Activated B cell treated with CpG ODN at 0.5 μM for 24 hours (primary cell): ENCODE results near the gene MED6. TPM values are rescaled to one million over a fixed set of nuclear protein-coding genes. Genes with fewer than 3 reads are reported as not detected.

ENCODE experiments used
- ATAC-seq: fragments of 200-7000 bp; cut with Tn5 transposase; one replicate; pipeline ENCODE4 v1.10.0; 2021; ENCODE audit warnings: low read depth, mild to moderate bottlenecking, moderate library complexity
- CTCF ChIA-PET: fragments of 350-600 bp; sonication (Branson Sonifier 250); formaldehyde crosslinking; loops from one replicate; lab custom pipeline; 2021; ENCODE audit warnings: antibody characterized with exemption; lab: Charles Lee
- POLR2A ChIA-PET: fragments of 350-600 bp; sonication (Branson Sonifier 250); formaldehyde crosslinking; loops from one replicate; lab custom pipeline; 2021; ENCODE audit warnings: antibody characterized with exemption; lab: Charles Lee
- DNase-seq: peaks from one replicate; pipeline ENCODE4 v3.0.0; 2022
- H3K27ac Mint-ChIP-seq: one replicate; pipeline ENCODE4 v1.8.0; 2020; ENCODE audit warnings: mixed read lengths
- H3K27me3 Mint-ChIP-seq: one replicate; pipeline ENCODE4 v1.8.0; 2021; ENCODE audit warnings: mixed read lengths
- H3K36me3 Mint-ChIP-seq: one replicate; pipeline ENCODE4 v1.8.0; 2021; ENCODE audit warnings: low read depth, mixed read lengths
- H3K4me1 Mint-ChIP-seq: one replicate; pipeline ENCODE4 v1.8.0; 2021; ENCODE audit warnings: mixed read lengths
- H3K4me3 Mint-ChIP-seq: one replicate; pipeline ENCODE4 v1.8.0; 2020; ENCODE audit warnings: mild to moderate bottlenecking, mixed read lengths
- H3K9me3 Mint-ChIP-seq: one replicate; pipeline ENCODE4 v1.8.0; 2020; ENCODE audit warnings: mixed read lengths
- CTCF ChIP-seq: fragments of 200-600 bp; IDR thresholded peaks from one replicate; pipeline ENCODE4 v1.8.0; 2022; ENCODE audit warnings: antibody characterized with exemption, mild to moderate bottlenecking
- intact Hi-C: fragments of 100-400 bp; cut with micrococcal nuclease; formaldehyde crosslinking; loops from one replicate; pipeline ENCODE4 v1.15.1; 2024
- total RNA-seq: library from RNA; stranded (reverse); gene quantifications from 2 replicates; pipeline ENCODE4 v1.2.3, GENCODE V29; 2022

Gene MED6
- total RNA-seq: 50.5 and 57.0 TPM in 2 replicates

GRCh38 chr14:70600382-70601157 lies at the start of gene MED6:
TSS of gene MED6 (minus strand) at chr14:70600655. CDS start at chr14:70600637, 18 bp downstream.
- intact Hi-C loops: loop anchor here (1.0 to 2.0 kb wide), 7 partner anchors 41 to 307 kb away; partner anchors contain the start of genes COX16, MAP3K9, PCNX1 and TTC9
- ChIA-PET POLR2A (interaction anchor here (0.6 to 2.7 kb wide), 11 partner anchors 13 to 715 kb away, joined by 3 to 15 read pairs (median 5); partner anchors contain the start of genes COX16, MAP3K9, PCNX1 and TTC9), CTCF (interaction anchor here (0.6 to 1.9 kb wide), 3 partner anchors 18 to 113 kb away, joined by 3 to 9 read pairs (median 4); no protein-coding TSS in a partner anchor)
- H3K27ac Mint-ChIP-seq: peak within 1 kb of the TSS; percentile 94
- ATAC-seq (peak; percentile 99), DNase-seq (peak; percentile 77)
- H3K4me1 Mint-ChIP-seq: peaks cover 43% of the 10 kb centered on the region
- peaks cover 24% of the 10 kb centered on the region for H3K36me3 Mint-ChIP-seq
- no peaks in the 10 kb centered on the region for H3K9me3 Mint-ChIP-seq
- H3K27me3 Mint-ChIP-seq: no peaks in the 10 kb centered on the region
- TF ChIP-seq CTCF: no peak
- peak within 1 kb of the TSS; percentile 99 for H3K4me3 Mint-ChIP-seq

- H3K36me3 Mint-ChIP-seq: peaks cover 46% of the 10 kb centered on the region
- no peak overlapping the region for H3K4me3 Mint-ChIP-seq
- intact Hi-C loops: loop anchor here (10.0 kb wide), 1 partner anchor 1035 kb away; the partner anchor contains the start of gene SUSD6
- H3K27me3 Mint-ChIP-seq: no peaks in the 10 kb centered on the region
- ATAC-seq: no peak
- CTCF ChIA-PET: no interaction called here
- H3K27ac Mint-ChIP-seq: peak overlapping the region; percentile 19
- no peak for TF ChIP-seq CTCF
- POLR2A ChIA-PET: interaction anchor here (1.1 kb wide), 1 partner anchor 64 kb away, joined by 3 read pairs; no protein-coding TSS in a partner anchor
- no peaks in the 10 kb centered on the region for H3K9me3 Mint-ChIP-seq
- DNase-seq: no peak
- peaks cover 77% of the 10 kb centered on the region for H3K4me1 Mint-ChIP-seq
These were observed 49.3 kb upstream of the MED6 start for GRCh38 chr14:70649803-70650202.

GRCh38 chr14:70648346-70648745 lies 47.9 kb upstream of the MED6 start:
- Mint-ChIP-seq H3K9me3 (no peaks in the 10 kb centered on the region), H3K4me1 (peaks cover 78% of the 10 kb centered on the region), H3K4me3 (no peak overlapping the region), H3K36me3 (peaks cover 42% of the 10 kb centered on the region), H3K27ac (peak overlapping the region; percentile 27), H3K27me3 (no peaks in the 10 kb centered on the region)
- ChIA-PET POLR2A (interaction anchor here (0.6 to 1.0 kb wide), 2 partner anchors 19 to 48 kb away, joined by 3 to 7 read pairs; partner anchors contain the start of gene MED6), CTCF (interaction anchor here (1.0 to 1.8 kb wide), 3 partner anchors 11 to 169 kb away, joined by 3 to 5 read pairs (median 3); no protein-coding TSS in a partner anchor)
- intact Hi-C loops: no loop called here
- TF ChIP-seq CTCF: no peak
- DNase-seq (no peak), ATAC-seq (no peak)

GRCh38 chr14:70646705-70647104 lies 46.2 kb upstream of the MED6 start:
- TF ChIP-seq CTCF: no peak
- H3K27me3 Mint-ChIP-seq: no peaks in the 10 kb centered on the region
- peak overlapping the region; percentile 35 for H3K27ac Mint-ChIP-seq
- H3K9me3 Mint-ChIP-seq: no peaks in the 10 kb centered on the region
- CTCF ChIA-PET: no interaction called here
- H3K36me3 Mint-ChIP-seq: peaks cover 35% of the 10 kb centered on the region
- POLR2A ChIA-PET: interaction anchor here (6.5 kb wide), 1 partner anchor 10 kb away, joined by 172 read pairs; no protein-coding TSS in a partner anchor
- intact Hi-C loops: no loop called here
- no peak for ATAC-seq
- peaks cover 76% of the 10 kb centered on the region for H3K4me1 Mint-ChIP-seq
- DNase-seq: no peak
- no peak overlapping the region for H3K4me3 Mint-ChIP-seq

GRCh38 chr14:70645892-70646291 lies 45.4 kb upstream of the MED6 start:
- POLR2A ChIA-PET: interaction anchor here (0.6 to 6.5 kb wide), 2 partner anchors 11 to 20 kb away, joined by 6 to 172 read pairs; no protein-coding TSS in a partner anchor
- DNase-seq: no peak

More at GRCh38 chr14:70645892-70646291, 45.4 kb upstream of the MED6 start:
- CTCF ChIA-PET: interaction anchor here (1.5 kb wide), 1 partner anchor 23 kb away, joined by 5 read pairs; no protein-coding TSS in a partner anchor
- ATAC-seq: no peak
- Mint-ChIP-seq H3K4me1 (peaks cover 76% of the 10 kb centered on the region), H3K36me3 (peaks cover 35% of the 10 kb centered on the region), H3K27ac (peak overlapping the region; percentile 65), H3K4me3 (no peak overlapping the region), H3K9me3 (no peaks in the 10 kb centered on the region), H3K27me3 (no peaks in the 10 kb centered on the region)
- intact Hi-C loops: no loop called here
- no peak for TF ChIP-seq CTCF
